AML-193 (cell line): ENCODE results near the gene CRPPA.
A peak's percentile ranks its signal among the peaks of the same experiment; 100 is the strongest.
"Not testable (repeated sequence)": the region's sequence is repeated elsewhere in the genome, so short reads cannot be mapped to it uniquely, and the experiment has no call there.

Experiments used
- DNase-seq, 2 experiments: peaks; one replicate each; lab custom pipeline; 2025; lab: John Stamatoyannopoulos, UW

CRPPA gene

DNA sequence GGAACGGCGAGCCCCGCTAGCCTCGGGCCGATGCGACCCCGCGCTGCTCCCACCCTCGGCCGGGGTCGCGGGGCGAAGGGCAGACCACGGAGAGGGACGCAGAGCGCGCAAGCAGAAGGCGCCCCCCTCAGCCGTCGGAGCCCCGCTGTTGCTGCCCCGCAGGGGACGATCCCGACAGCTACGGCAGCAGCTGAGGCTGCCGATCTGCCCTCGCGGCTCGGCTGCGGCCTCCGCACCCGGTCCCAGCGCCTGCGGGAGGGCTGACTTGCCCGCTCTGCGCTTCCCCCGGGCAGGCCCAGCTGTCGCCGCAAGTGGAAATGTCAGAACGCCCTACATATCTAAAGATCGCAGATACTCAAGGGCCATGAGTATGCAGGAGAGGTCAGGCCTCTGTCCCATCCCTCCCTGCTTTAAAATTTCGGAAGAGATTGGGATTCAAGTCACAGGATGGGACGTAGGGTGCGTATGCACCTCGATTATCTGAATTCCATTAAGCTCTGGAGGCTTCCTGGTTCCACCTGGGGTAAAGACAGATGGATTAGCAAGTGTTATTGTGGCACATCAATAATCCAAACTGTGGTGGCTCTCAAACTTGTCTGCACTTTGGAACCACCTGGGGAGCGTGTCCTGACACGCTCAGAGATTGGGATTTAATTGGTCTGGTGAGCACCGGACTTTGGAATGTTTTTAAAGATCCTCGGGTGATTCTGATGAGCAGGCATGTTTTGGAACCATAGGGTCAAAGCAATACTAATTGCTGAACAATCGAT, at the start of gene CRPPA:
Gene CRPPA (minus strand): TSS at position 206 of the 770 bp plus-strand sequence. CDS start 216 bp downstream, outside the sequence.
- peak; percentile 18 to 20 for DNase-seq

DNA sequence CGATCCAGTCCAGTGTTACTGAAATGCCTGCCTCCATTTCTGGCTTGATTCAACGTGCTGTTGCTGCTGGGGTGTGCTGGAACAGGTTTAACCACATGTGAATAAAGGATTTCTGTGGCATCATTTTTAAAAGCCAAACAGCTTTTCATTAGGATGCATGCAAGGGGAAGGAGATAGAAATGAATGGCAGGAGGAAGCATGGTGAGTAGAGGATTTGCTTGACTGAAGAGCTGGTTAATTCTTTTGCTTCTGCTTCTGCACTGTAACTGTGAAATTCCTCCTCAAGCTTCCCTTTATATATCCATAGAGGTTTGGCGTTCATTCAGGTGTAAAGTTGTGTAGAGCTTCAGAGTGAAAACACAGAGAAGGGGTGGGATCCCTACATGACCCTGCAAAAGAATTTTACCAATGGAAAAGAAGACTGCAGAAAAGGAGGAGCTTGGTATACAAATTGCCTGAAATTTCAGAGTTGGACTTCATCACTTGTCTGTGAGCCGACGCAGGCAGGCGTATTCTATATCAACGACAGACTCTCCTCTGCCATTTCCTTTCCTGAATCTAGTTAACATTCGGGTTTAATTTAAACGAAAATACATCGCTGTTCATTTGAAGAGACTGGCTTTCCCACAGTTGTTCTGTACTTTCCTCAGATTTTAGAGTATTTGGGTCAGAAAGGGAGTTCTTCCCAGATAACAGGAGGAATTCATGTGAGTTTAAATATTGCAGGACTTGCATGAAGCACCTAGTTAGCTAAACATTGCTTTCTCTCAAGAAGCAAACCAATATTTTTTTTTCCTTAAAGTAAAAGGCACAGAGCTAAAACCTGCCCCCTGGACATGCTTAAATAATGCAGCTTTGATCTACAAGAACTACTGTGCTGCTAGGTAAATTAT, 44.4 kb upstream of the CRPPA start, which contains the start of gene SOSTDC1:
Gene SOSTDC1 (minus strand): TSS at position 270 of the 893 bp plus-strand sequence. CDS start 70 bp downstream, at position 200.
- DNase-seq: no peak

DNA sequence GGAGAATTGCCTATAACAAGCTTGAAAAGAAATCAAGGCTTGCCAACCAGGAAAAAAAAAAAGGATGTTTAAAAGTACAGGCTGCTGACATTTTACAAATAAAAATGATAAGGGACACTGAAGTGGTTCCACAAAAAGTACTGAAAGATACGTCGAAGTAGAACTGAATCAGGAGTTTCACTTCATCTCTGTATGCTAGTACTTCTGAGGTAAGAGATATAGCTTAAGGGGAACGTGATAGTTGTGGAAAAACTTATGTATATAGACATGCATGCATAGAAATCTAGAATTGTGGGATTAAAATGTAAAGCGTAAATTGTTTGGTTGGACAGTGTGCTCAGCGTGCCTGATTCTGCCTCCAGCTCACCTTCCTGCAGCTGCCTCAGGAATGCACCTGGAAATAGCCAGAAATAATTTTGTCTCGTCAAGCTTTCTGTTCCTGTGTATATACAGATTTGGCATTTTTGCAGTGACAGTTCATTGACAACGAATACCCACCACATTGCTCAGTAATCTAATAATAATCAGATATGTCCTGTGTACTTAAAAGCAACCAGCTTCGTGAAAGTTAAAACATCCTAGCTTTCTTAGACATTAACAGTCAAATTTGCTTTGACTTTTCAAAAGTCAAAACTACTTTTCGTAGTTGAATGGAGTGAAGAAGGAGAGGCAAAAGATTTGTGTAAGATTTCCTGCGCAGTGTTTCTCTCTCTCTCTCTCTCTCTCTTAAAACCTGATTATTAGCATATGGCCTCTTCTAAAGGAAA, 42.8 kb upstream of the CRPPA start:
- DNase-seq: no peak

DNA sequence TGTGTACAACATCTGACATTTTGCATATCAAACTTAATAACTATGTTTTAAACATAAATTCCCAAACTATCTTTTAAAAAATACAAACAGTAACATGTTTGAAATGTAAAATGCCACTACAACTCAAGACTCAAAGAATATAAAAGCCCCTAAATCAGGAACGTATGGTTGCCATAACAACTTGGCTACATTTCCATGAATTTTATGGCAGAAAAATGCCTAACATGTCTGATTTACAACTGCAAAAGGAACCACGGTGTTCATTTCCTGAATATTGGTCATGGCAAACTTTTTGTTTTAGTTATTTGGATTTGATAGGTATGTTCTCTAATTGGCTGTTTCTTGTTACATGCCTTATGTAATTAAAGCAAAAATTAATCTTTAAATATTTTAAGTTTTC, 42.2 kb upstream of the CRPPA start:
- DNase-seq: no peak

DNA sequence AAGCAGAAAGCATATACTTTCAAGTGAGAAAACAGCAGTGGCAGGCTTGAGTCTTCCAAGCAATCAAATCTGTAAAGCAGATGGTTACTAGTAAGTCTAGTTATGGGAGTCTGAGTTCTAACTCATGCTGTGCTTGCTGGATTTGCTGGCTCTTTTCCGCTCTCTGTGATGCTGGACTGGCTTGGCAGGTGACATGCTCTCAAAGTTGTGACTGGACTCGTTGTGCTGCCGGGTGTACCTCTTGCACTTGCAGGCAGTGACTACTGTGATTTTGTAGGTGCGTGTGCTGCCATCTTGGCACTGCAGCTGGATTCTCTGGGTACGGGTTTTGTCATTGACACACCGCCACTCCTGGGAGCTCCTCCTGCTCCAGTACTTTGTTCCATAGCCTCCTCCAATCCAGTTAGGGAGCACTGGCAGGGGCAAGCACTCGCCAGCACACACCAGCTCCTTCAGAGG, 41.1 kb upstream of the CRPPA start:
- DNase-seq: no peak

DNA sequence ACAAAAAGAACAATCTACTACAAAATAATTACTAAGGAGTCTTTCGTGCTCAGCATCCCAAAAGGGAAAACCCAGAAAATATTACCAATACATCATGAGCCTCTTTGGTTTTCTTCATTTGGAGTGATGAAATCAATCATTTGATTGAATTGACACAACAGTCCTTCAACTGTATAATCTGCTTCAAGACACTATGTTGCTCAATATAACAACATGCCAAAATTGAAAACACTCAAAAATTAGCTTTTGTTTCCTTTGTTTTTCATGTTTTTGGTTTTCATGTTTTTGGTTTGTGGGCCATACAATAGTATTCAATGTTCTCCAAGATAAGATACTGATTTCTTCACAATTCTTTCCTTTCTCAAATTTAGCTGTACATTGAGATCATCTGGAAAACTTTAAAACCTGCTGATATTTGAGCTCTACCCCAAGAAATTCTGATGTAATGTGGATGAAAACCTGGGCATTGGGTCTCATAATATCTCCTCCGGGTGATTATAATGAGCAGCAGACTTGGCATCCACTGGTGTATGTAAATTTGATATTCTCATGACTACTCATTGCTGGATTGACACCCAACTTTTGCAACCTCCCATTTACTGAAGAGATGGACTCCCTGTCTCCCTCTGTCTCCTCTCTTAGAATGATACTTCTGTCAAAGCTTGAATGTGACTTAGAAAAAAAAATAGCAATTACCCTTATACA, 39.6 kb upstream of the CRPPA start:
- DNase-seq: no peak

DNA sequence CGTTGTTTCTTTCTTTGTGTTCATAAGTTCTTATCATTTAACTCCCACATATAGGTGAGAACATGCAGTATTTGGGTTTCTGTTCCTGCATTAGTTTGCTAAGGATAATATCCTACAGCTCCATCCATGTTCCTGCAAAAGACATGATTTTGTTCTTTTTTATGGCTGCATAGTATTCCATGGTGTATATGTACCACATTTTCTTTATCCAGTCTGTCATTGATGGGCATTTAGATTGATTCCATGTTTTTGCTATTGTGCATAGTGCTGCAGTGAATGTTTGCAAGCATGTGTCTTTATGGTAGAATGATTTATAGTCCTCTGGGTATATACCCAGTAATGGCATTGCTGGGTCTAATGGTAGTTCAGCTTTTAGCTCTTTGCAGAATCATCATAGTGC, 35.0 kb upstream of the CRPPA start:
- not testable (repeated sequence) for DNase-seq

DNA sequence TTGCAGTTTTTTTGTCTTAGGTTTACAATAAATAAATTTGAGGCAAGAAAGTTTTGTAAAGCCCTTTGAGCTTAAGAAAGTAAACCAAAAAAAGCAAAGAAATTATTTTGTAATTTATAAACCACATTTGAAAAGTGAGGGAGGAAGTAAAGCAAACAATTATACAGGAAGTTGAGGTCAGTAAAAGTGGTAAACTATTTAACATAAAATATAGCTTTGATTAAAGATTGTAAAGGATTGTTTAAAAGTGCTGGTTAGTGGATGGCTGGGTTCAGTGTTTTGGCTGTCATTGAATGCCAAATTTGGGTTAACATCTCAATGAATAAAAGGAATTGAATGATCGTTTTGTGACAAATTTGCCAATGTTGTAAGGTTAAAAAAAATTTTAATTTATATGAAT, 34.3 kb upstream of the CRPPA start:
- peak; percentile 3 to 12 for DNase-seq

DNA sequence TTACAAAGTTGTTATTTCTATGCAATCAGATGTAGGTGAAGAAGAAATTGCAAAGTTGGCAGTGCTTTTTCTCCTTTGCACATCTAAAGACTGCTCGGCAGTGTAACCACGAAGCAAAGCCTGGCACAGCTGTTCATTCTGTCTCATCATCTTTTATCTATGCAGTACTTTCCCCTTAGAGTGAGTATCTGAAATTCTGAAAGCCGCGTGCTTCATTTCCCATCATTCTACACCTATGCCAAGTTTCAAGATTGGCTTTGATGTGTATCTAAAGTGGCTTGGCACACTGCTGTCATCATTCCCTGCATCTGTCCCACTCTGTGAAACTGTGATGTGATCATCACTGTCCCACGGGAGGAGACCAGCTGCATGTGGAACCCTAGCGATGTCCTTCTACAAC, 29.0 kb upstream of the CRPPA start:
- no peak for DNase-seq

DNA sequence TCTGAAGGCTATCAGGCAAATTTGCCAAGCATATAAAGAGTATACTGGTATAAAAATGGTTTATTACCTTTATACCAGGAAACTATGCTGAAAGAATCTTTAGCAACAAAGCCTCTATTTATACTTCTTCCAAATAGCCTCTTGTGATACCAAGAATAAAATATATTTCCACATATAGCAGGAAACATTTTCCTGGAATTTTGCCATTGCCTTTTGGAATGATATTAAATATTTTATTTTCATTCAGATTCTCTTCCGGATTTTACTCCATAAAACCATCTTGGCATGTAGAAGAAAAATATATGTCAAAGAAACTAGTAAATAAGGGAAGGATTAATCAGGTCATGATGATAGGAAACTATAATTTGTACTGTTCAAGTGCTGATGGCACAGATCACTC, 26.5 kb upstream of the CRPPA start:
- no peak for DNase-seq

DNA sequence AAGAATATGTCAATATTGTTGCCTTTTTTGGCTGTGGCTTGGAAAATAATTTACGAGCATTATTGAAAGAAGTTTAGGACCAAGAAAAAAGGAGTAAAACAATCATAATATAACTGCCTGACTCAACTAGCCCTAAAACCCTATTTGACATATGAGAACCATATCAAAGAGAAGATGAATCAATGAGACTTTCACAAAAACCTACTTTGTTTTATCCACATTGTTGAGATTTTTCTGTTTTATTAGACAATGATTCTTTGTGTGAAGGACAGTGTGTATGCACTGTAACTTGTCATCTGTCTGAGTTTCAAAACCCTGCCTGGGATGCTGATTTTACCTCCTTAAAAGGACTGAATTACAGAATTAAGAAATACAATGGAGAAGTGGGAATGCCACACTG, 25.2 kb upstream of the CRPPA start:
- DNase-seq: no peak

DNA sequence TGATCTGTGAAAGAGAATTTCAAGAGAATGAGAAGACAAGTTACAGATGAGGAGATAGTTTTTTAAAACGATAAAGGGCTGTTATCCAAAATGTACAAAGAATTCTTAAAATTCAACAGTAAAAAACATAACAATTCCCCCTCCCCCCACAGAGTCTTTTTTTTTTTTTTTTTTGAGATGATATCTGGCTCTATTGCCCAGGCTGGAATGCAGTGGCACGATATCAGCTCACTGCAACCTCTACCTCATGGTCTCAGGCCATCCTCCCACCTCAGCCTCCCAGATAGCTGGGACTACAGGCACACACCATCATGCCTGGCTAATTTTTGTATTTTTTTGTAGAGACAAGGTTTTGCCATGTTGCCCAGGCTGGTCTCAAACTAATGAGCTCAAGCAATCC, 22.5 kb upstream of the CRPPA start:
- not testable (repeated sequence) for DNase-seq

DNA sequence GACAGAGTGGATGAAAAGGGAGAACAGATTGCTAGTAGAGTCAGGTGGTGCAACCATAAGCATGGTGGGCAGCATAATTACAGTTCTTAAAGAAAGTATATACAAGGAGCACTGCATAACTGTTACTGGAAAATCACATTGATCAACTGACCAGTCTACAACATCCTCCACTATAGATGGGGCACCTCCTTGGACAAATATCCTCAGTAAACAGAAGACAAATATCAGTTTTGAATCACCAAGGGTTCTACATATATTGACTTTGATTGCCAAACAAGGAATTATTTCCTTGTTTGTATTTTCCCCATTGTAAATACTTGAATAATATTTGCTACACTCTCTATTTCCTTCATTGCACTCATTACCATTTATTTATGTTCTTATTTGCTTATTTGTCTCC, 17.6 kb upstream of the CRPPA start:
- DNase-seq: no peak

DNA sequence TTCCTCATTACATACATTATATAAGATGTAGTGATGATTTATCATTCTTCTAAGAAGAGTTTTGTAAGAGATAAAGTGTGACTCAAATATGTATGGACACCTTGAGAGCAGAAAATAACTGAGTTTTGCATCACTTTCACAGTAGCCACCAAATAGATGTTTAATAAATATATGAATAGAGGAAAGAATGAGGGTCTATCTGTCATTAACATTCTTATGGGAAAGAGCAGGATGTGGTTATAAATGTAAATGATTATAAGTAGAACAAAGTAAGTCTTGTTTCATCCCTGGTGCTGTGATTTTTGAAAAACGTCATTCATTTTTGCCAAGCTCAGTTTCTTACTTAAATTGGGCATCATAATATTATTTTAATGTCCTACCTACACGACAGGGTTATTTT, 15.0 kb upstream of the CRPPA start:
- DNase-seq: no peak

DNA sequence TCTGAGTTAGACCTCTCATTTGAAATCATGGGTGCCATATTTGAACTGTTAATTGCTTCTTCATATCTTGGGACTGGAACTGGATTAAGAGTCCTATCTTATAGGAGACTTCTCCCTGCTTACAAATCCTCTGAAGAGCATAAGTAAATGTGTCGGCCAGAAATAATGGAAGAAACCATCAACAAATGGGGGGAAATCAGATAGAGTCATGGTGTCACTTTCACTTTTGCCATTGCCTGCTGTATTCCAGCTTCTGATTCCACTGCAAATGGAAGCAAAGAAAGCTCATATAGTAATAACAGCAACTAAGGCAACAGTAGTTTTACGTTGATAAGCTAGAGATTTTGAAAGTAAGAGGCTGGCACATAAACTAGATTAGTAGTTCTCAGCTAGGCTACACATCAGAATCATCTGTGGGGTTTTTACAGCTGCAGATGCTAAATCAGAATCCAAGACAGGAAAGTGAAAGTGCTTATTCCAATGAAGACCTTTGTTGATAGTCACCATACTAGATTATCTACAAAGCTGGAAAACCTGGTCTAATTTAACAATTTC, 12.3 kb upstream of the CRPPA start:
- DNase-seq: no peak

DNA sequence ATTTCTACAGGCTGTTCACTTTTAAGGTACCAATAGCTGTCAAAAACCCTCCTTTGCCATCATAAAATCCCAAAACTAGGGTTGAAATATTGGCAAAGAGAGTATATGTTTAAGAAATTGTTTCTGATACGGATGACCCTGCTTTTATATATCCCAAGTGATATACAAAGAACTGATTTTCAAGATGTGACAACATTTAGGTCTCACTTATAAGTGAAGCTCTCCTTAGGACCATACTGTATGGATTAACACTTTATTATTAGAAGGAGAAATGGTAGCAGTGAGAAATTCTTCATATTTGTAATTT, 11.0 kb upstream of the CRPPA start:
- DNase-seq: no peak

DNA sequence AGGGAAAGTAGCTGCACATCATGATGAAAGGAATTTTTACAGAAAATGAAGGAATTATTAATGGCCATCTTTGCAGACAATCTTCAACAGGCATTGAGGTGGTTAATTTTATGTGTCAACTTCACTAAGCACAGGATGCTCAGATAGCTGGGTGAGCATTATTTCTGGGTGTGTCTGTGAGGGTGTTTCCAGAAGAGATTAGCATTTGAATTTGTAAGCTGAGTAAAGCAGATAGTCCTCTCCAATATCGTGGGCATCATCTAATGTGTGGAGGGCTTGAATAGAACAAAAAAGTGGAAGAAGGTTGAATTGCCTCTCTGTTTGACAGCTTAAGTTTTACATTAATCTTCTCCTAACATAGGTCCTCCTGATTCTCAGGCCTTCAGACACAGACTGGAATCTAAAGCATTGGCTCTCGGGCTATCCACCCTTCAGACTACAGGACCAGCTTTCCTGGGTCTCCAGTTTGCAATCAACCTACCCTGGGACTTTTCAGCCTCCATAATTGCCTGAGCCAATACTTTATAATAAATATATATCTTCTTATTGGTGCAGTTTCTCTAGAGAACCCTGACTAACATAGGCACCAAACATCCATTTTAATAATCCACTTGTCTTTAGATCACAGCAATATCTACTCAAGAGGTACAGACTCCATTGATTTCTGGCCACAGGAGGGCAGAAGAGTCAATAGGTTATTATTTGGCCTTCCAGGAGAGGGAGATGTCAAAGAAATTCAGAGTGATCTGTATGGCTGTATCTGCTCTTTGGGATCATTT, 10.5 kb upstream of the CRPPA start:
- peak; percentile 37 to 50 for DNase-seq

DNA sequence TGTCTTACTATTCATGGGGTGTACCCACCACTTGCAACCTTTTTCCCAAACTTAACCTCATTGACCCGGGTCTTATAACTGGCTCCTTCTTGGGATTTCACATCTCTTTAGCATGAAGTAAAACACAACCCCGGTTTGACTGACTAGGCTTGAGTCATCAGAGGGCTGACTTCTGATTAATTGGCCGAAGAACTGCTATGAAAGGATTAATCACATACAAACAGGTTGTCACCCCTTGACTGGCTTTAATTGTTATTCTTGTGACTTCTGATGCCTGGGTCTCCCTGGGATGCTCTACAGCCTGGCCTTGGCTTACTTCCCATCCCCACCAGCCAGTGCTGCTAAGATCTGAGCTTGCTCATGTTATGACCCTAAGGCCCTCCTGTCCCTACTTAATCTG, 8.8 kb upstream of the CRPPA start:
- DNase-seq: no peak

DNA sequence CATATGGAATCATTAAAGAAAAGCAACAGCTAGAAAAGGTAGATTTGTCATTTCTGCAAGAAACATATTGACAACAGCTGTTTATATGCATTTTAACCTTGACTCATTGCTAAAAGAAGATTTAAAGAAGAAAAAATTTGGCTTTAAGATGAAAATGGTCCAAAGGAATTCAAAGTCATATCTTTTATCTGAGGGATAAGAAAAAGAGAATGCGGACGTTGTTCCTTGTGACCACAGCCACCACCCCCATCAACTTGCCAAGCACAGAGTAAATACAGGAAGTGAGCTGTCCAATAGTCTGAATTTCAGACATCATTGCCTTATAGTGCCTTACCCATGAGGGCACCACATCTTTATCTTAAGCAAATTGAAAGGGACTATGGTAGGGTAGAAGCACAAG, 7.3 kb upstream of the CRPPA start:
- DNase-seq: no peak

DNA sequence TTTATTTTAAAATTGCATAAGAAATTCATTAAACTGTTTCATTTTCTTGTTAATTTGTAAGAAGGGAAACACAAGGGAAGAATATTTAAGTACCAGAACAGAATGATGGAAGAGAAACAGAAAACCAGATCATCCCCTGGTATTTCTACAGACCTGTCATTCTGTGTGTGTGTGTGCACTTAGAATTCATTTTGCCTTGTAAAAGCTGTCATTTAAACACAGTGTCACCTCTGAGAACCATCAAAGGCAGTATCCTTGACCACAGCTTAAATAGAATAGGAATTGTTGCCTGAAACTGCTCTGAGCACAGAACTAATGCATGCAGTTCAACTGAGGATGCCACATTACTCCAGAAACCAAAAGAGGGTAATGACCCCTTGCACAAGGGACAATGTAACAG, 6.8 kb upstream of the CRPPA start:
- DNase-seq: no peak

DNA sequence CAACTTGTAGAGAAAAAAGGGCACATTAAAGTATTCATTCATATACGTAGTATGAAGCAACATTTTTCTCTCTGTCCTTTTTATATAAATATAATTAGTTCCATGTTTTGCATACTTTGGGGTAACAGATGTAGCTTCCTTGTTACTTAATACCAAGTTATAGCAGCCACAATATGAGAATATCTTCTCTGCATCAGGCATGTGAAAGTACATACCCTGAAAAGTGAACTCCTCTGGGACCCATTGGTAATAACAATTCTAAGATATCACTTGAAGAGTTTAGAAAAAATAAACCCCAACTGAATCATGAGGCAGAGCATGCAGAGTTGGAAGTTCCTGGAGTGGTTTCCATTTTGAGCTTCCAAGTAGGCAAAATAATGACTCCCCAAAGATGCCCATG, 2.4 kb upstream of the CRPPA start:
- no peak for DNase-seq
